ENCODE measurements around the gene CBLC. TPM values are rescaled to one million over a fixed set of nuclear protein-coding genes. Genes with fewer than 3 reads are reported as not detected.

The CBLC gene
- total RNA-seq, 3 donors from 2014 or later (not counting 1 experiment from before 2014, with no cell fraction given), result not detected

- 44% methylated on average over 19 of the region's 19 CpGs for WGBS (ENCODE audit: insufficient coverage)
- Histone ChIP-seq H3K9me3 (ENCODE audit: control insufficient read depth, insufficient read depth, low read length) (no peaks in the 10 kb centered on the region), H3K36me3 (ENCODE audit: control insufficient read depth, insufficient read depth, low read length) (no peaks in the 10 kb centered on the region), H3K27me3 (ENCODE audit: control insufficient read depth, insufficient read depth, low read length) (peaks cover 13% of the 10 kb centered on the region), H3K4me3 (ENCODE audit: low read length) (no peak overlapping the region), H3K4me1 (ENCODE audit: control insufficient read depth, insufficient read depth, low read length) (peaks cover 39% of the 10 kb centered on the region), H3K27ac (ENCODE audit: low read length) (no peak overlapping the region)
- Mint-ChIP-seq H3K27me3 (ENCODE audit: low read depth in 2 of 2) (peaks cover 0 to 20% of the 10 kb centered on the region in 2 donors), H3K9me3 (no peaks in the 10 kb centered on the region), H3K4me1 (peaks cover 17 to 27% of the 10 kb centered on the region in 2 donors), H3K36me3 (no peaks in the 10 kb centered on the region), H3K27ac (no peak overlapping the region), H3K4me3 (peak overlapping the region; percentile 43)
- intact Hi-C loops (cut with micrococcal nuclease), result loop anchor here (5.0 to 10.0 kb wide), 2 partner anchors 126 to 153 kb away; partner anchors contain the start of gene CEACAM16
- DNase-seq (peak in 1 of 2 donors; percentile 32), ATAC-seq (no peak)
- TF ChIP-seq CTCF (IDR thresholded peaks at IDR 0.05), result no peak
These were observed 70.5 kb downstream of the CBLC start for GRCh38 chr19:44848036-44848811.

- 57% methylated on average over 18 of the region's 18 CpGs for WGBS (ENCODE audit: insufficient coverage)
- intact Hi-C loops (cut with micrococcal nuclease), result loop anchor here (5.0 to 10.0 kb wide), 2 partner anchors 127 to 154 kb away; partner anchors contain the start of gene CEACAM16
These were observed 71.2 kb downstream of the CBLC start for GRCh38 chr19:44848812-44849447.

More at GRCh38 chr19:44848812-44849447, 71.2 kb downstream of the CBLC start:
- no peak overlapping the region for H3K4me3 Mint-ChIP-seq
- no peaks in the 10 kb centered on the region for H3K9me3 Mint-ChIP-seq
- Histone ChIP-seq H3K4me1 (ENCODE audit: control insufficient read depth, insufficient read depth, low read length) (peaks cover 39% of the 10 kb centered on the region), H3K27me3 (ENCODE audit: control insufficient read depth, insufficient read depth, low read length) (peaks cover 13% of the 10 kb centered on the region), H3K4me3 (ENCODE audit: low read length) (no peak overlapping the region), H3K36me3 (ENCODE audit: control insufficient read depth, insufficient read depth, low read length) (no peaks in the 10 kb centered on the region), H3K27ac (ENCODE audit: low read length) (no peak overlapping the region), H3K9me3 (ENCODE audit: control insufficient read depth, insufficient read depth, low read length) (no peaks in the 10 kb centered on the region)
- no peak overlapping the region for H3K27ac Mint-ChIP-seq
- ATAC-seq (no peak), DNase-seq (no peak)
- H3K36me3 Mint-ChIP-seq, result no peaks in the 10 kb centered on the region
- peaks cover 17 to 27% of the 10 kb centered on the region in 2 donors for H3K4me1 Mint-ChIP-seq
- peaks cover 0 to 22% of the 10 kb centered on the region in 2 donors for H3K27me3 Mint-ChIP-seq (ENCODE audit: low read depth in 2 of 2)
- no peak for TF ChIP-seq CTCF (IDR thresholded peaks at IDR 0.05)

Other genes starting within 250 kb of the CBLC start
- gene CEACAM20, start 248.2 kb upstream of the CBLC start, total RNA-seq, result not detected
- not detected for gene IGSF23, start 164.3 kb upstream of the CBLC start, total RNA-seq
- gene PVR, start 134.0 kb upstream of the CBLC start, total RNA-seq, result 10 to 100 TPM in 1 of 3 donors, 1 to 10 TPM in 2; 6.6 to 12.6 (median 7.9) TPM
- 1 to 10 TPM; 2.6 to 4.1 (median 2.7) TPM for gene CEACAM19, start 106.4 kb upstream of the CBLC start, total RNA-seq
- not detected for gene CEACAM16, start 78.7 kb upstream of the CBLC start, total RNA-seq
- gene BCL3, start 29.2 kb upstream of the CBLC start, total RNA-seq, result 100 to 1,000 TPM; 152 to 199 (median 164) TPM
- not detected for gene BCAM, start 31.2 kb downstream of the CBLC start, total RNA-seq
- gene NECTIN2, start 68.4 kb downstream of the CBLC start, total RNA-seq, result 10 to 100 TPM in 1 of 3 donors, 1 to 10 TPM in 2; 1.6 to 10.3 (median 2.7) TPM
- 10 to 100 TPM; 22.4 to 29.1 (median 23.5) TPM for gene TOMM40, start 113.4 kb downstream of the CBLC start, total RNA-seq
- 1 to 10 TPM in 2 of 3 donors, under 1 TPM in 1; 0.45 to 2.7 (median 1.3) TPM for gene APOE, start 127.9 kb downstream of the CBLC start, total RNA-seq
- gene APOC1, start 136.7 kb downstream of the CBLC start, total RNA-seq, result not detected
- not detected for gene APOC4, start 164.3 kb downstream of the CBLC start, total RNA-seq
- not detected for gene APOC2, start 168.2 kb downstream of the CBLC start, total RNA-seq
- 100 to 1,000 TPM in 2 of 3 donors, 10 to 100 TPM in 1; 97.1 to 125 (median 120) TPM for gene CLPTM1, start 177.5 kb downstream of the CBLC start, total RNA-seq
- gene RELB, start 223.6 kb downstream of the CBLC start, total RNA-seq, result 100 to 1,000 TPM in 2 of 3 donors, 10 to 100 TPM in 1; 92.4 to 119 (median 105) TPM

All from natural killer cell (primary cell).